Islet precursor cell (in vitro differentiated cells): ENCODE results near the gene LYPD4.
A peak's percentile ranks its signal among the peaks of the same experiment; 100 is the strongest.

Experiments
- DNase-seq: peaks from one replicate; pipeline ENCODE4 v3.0.0-alpha.2; 2018

Gene LYPD4

GRCh38 chr19:41872775-41873647, 28.5 kb upstream of the LYPD4 start:
- peak; percentile 95 for DNase-seq

GRCh38 chr19:41872384-41872774, 27.9 kb upstream of the LYPD4 start:
- DNase-seq: peak; percentile 55

DNA sequence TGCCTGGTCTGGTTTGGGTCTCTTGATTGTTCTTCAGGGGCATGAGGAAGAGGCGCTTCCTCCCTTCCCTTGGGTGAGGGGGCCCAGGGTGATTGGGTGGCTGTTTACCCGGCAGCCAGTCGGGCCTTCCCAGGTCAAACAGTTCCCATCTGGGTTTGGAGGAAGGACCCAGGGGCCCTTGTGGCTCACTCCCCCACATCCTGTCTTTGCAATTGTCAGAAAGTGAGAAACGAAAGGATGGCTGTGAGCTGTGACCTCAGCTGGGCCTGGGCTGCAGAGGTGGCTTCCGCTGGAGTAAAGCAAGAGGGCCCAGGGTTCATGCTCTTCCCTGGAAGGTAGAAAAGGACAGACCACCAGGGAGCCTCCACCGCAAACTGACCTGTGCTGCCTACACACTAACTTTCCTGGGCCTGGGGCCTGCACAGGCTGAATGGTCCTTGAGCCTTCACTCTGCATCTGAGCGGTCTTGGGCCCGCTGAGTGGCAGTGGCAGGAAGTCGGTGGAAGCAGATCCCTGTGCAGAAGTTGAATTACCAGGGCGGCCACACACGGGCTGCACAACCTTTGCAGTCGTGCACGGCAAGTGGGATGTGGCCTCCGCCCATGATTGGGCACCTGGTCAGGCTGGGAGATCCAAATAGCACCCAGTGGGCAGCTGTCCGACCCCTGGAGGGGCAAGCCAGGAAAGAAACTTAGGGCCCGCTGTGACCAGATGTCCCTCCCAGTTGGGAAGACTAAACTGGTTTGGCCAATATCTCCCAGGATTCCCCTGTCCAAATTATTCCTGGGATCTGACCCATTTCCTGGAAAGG, 27.3 kb upstream of the LYPD4 start:
- peak; percentile 62 for DNase-seq

GRCh38 chr19:41870401-41870873, 26.0 kb upstream of the LYPD4 start:
- DNase-seq: peak; percentile 51

DNA sequence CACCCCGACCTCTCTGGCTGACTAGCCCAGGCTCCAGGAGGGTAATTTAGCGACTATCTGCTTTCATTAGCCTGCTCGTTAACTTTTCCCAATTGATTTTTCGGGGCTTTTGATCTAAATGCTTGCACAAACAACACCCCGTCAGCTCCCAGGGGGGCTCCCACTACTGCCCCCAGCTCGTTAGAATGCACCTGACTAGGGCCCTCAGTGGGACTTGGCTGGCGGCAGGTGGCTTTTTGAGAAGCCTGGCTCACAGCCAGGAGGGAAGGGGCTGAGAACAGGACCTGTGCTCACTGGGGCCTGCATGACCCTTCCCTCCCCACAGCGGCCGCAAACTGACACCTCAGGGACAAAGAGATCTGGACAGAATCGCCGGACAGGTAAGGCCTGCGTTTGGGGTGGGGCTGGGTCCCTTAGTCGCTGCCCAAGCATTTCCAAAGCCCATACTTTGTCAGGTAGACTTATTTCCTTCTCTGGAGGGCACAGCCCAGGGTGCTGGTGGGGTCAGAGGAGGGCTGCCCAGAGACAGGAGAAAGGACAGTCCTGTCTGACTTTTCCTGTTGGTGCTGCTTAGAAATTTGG, 25.0 kb upstream of the LYPD4 start:
- peak; percentile 61 for DNase-seq

GRCh38 chr19:41868989-41869300, 24.5 kb upstream of the LYPD4 start:
- DNase-seq: peak; percentile 49

DNA sequence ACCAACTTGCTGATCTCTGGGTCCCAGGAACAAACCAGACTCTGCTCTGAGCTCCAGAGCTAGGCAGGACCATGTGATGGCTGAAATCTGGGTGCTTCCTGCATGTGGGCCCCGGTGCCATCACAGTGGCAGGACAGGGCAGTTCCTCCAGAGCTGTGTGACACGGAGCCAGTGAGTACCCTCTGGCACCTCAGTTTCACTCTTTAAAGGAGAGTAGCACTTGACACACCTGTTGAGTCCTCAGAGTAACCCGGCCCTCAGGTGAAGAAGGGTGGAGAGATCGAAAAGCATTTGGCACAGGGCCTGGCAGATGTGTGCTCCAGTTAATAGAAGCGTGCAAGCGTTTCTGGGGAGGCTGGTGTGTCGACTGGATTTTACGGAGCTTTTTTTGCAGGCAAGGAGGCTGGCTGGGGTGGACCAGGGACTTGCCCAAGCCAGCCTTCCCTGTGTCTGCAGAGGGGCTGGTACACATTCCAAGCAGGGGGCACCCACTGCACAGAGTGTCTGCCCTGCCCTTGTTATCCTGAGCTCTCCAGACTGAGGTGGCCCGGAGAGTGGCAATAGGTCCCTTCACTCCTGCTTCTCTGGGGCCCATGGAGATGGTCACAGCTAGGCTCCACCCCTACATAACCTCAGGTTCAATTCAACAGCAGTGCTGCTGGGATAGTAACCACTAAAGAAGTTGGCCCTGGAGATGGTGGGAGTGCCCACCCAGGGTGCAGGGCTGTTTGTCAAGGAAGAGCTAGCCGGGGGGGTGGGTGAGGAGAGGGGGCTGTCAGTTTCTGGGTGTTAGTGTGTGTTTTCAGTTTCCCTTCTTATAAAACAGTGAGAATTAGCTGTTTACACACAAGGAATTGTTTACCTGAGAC, 23.9 kb upstream of the LYPD4 start:
- peak; percentile 45 for DNase-seq

GRCh38 chr19:41866284-41866683, 21.8 kb upstream of the LYPD4 start:
- DNase-seq: peak; percentile 56

- DNase-seq: no peak
Observed at GRCh38 chr19:41864374-41864773, 19.9 kb upstream of the LYPD4 start.

GRCh38 chr19:41863209-41863931, 18.9 kb upstream of the LYPD4 start:
- DNase-seq: no peak

DNA sequence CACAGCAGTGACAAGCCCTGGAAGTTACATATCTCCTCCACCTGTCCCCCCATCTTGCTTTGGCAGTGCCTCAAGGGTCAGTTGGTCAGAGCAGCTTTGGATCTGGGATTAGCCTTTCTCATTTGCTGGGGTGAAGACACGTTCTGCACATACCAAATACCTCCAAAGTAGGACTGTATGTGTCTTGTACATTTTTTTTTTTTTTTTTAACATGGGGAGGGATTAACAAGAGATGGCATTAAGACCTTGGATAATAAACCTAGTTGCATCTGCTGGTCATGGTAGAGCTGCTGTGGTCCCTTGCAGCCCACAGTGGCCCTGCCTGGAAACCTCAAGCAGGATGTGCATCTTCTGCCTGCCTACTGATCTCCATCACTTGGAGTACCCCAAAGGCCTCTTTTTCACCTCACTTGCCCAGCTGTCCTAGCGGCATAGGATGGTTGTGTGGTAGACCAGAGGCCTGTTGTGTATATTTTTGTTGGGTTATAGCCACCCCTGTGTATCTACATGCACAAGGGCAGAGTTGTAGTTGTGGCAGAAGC, 18.0 kb upstream of the LYPD4 start:
- no peak for DNase-seq

DNA sequence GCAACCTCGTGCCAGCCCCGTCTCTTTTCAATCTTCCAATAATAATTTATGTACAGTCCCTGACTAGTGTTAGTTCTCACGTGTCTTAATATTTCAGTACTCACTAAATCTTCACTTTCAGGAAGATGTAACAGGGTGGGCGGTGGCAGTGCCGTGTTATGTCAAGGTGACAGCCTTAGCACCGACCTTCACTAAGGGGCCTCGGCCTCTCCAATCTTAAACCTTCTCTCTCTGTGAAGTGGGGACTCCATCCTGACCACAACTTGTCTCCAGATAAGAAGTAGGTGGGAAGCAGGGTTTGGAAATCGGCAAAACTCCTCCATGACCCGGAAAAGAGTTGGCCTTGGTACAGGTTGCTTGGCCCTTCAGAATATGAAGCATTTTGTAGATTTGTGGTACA, 17.4 kb upstream of the LYPD4 start:
- no peak for DNase-seq

GRCh38 chr19:41861116-41861768, 16.8 kb upstream of the LYPD4 start:
- DNase-seq: no peak

- no peak for DNase-seq
Observed at GRCh38 chr19:41860419-41861115, 16.1 kb upstream of the LYPD4 start.

DNA sequence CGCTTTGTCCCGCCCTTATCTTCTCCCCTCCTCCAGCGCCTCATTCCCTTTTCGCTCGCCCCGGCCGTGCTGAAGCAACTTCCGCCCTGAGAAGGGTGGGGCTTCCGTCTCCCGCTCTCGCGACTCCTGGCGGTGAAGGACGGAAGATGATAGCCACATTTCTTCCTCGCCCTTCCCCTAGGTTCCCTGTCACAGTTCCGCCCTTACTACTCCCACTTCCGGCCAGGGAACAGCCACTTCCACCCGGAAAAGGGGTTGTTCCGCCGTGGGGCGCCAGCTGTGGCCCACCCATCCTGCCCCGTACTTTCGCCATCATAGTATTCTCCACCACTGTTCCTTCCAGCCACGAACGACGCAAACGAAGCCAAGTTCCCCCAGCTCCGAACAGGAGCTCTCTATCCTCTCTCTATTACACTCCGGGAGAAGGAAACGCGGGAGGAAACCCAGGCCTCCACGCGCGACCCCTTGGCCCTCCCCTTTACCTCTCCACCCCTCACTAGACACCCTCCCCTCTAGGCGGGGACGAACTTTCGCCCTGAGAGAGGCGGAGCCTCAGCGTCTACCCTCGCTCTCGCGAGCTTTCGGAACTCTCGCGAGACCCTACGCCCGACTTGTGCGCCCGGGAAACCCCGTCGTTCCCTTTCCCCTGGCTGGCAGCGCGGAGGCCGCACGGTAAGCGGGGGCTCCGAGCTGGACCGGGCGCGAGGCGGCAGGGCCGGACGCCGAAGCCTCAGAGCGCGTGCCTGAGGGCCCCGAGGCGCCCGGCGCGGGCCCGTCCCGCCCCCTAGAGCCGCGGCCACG, 15.3 kb upstream of the LYPD4 start, which contains the start of gene RPS19:
RPS19 (plus strand) TSS at position 638 of the 801 bp plus-strand sequence. CDS start 520 bp downstream, outside the sequence.
- peak; percentile 99 for DNase-seq

DNA sequence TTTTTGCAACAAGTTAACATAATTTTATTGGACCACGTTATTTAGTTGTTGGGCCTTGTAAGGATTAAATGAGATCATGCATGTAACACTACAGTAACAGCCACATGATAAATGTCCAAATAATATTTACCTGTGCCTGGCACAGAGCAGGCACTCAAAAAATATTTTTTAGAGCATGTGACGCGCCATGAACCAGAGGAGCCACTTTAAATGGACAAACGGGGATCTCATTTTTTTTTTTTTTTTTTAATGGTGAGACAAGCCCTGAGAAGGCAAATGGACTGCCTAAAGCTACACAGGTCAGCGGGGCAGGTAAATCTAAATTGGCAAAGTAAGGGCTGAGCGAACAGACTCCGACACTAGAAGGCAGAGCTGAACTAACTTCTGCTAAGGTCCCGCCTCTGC, 14.7 kb upstream of the LYPD4 start:
- DNase-seq: no peak

DNA sequence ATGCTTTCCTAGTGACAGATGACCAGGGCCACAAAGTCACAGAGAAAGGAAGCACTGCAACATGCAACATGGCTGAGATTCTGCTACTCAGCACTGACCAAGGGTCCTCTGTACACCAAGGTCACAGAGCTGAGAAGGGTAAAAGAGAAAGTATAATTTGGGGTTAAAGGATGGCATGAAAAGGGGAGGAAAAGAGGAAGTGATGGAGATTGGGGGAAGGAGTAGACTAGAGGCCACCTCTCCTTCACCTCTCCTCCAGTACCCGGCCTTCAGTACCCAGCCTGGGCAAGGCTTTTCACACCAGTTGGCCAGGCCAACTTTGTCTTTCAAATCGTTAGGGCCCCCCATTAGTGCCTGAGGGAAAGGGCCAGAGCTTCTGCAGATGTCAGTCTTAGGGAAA, 9.3 kb upstream of the LYPD4 start:
- DNase-seq: no peak

GRCh38 chr19:41853344-41853743, 8.9 kb upstream of the LYPD4 start:
- no peak for DNase-seq

- no peak for DNase-seq
Observed at GRCh38 chr19:41851456-41851855, 7.0 kb upstream of the LYPD4 start.
